Activated CD4-positive, alpha-beta memory T cell treated with anti-CD3 and anti-CD28 coated beads for 36 hours (primary cell): ENCODE results near the gene SPATA16. TPM values are rescaled to one million over a fixed set of nuclear protein-coding genes. Genes with fewer than 3 reads are reported as not detected.
"Not testable (repeated sequence)": the region's sequence is repeated elsewhere in the genome, so short reads cannot be mapped to it uniquely, and the experiment has no call there.

Experiments
- CTCF ChIA-PET: fragments of 350-600 bp; sonication (Branson Sonifier 250); formaldehyde crosslinking; loops from one replicate; lab custom pipeline; 2021; ENCODE audit warnings: antibody characterized with exemption, inconsistent platforms; lab: Charles Lee
- POLR2A ChIA-PET: fragments of 350-600 bp; sonication (Branson Sonifier 250); formaldehyde crosslinking; loops from one replicate; lab custom pipeline; 2021; ENCODE audit warnings: antibody characterized with exemption; lab: Charles Lee
- DNase-seq: peaks from one replicate; pipeline ENCODE4 v3.0.0-alpha.2; 2020
- H3K27ac Mint-ChIP-seq: one replicate; pipeline ENCODE4 v1.8.0; 2021; ENCODE audit warnings: mixed read lengths
- H3K27me3 Mint-ChIP-seq: one replicate; pipeline ENCODE4 v1.8.0; 2021; ENCODE audit warnings: mixed read lengths
- H3K36me3 Mint-ChIP-seq: one replicate; pipeline ENCODE4 v1.8.0; 2021; ENCODE audit warnings: mixed read lengths
- H3K4me1 Mint-ChIP-seq: one replicate; pipeline ENCODE4 v1.8.0; 2021; ENCODE audit warnings: low read depth, mixed read lengths
- H3K4me3 Mint-ChIP-seq: one replicate; pipeline ENCODE4 v1.8.0; 2021; ENCODE audit warnings: mild to moderate bottlenecking, mixed read lengths
- H3K9me3 Mint-ChIP-seq: one replicate; pipeline ENCODE4 v1.8.0; 2021; ENCODE audit warnings: mixed read lengths
- intact Hi-C: fragments of 100-400 bp; cut with micrococcal nuclease; formaldehyde crosslinking; loops from one replicate; pipeline ENCODE4 v1.15.1; 2023
- total RNA-seq, 2 experiments: library from RNA; stranded (reverse); gene quantifications; one replicate each; pipeline ENCODE4 v1.2.3, GENCODE V29; 2021

SPATA16 gene
- total RNA-seq, 2 experiments from 2014 or later = not detected

- ChIA-PET POLR2A (no interaction called here), CTCF (no interaction called here)
- Mint-ChIP-seq H3K27ac (no peak overlapping the region), H3K36me3 (no peaks in the 10 kb centered on the region), H3K4me3 (no peak overlapping the region), H3K27me3 (no peaks in the 10 kb centered on the region), H3K9me3 (no peaks in the 10 kb centered on the region), H3K4me1 (no peaks in the 10 kb centered on the region)
- intact Hi-C loops = no loop called here
- no peak for DNase-seq
Observed at GRCh38 chr3:173049360-173049759, 91.7 kb downstream of the SPATA16 start.

DNA sequence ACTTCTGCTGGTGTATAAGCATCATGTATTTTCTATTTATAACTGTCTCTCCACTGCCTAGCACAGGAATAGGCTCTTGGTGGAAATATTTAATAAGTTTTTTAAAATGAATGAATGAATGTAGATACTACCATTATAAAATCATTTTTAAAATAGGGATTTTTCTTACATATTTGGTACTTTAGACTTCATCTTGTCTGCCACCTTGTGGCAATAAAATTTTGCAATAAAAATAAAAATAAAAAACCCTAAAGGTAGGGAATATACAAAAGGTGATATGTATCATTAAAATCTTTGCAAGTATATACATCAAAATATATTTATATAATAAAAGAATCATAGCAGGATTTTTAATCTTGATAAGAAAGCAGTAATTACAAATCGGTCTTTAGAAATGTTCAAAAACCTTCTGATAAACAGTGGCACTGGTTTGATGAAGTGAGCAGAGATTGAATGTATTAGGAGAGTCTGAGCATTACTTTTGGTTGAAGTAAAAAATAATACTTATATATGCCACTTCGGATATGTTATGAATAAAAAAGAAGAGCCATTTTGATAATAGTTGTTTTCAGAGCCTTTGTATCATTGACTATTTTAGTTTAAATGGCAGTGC, 95.2 kb downstream of the SPATA16 start:
- intact Hi-C loops = no loop called here
- Mint-ChIP-seq H3K9me3 (no peaks in the 10 kb centered on the region), H3K36me3 (no peaks in the 10 kb centered on the region), H3K4me3 (no peak overlapping the region), H3K4me1 (no peaks in the 10 kb centered on the region), H3K27me3 (no peaks in the 10 kb centered on the region), H3K27ac (no peak overlapping the region)
- DNase-seq = no peak
- ChIA-PET CTCF (no interaction called here), POLR2A (no interaction called here)

GRCh38 chr3:173044998-173045397, 96.0 kb downstream of the SPATA16 start:
- Mint-ChIP-seq H3K27ac (no peak overlapping the region), H3K4me3 (no peak overlapping the region), H3K9me3 (no peaks in the 10 kb centered on the region), H3K27me3 (no peaks in the 10 kb centered on the region), H3K36me3 (no peaks in the 10 kb centered on the region), H3K4me1 (no peaks in the 10 kb centered on the region)
- ChIA-PET CTCF (no interaction called here), POLR2A (no interaction called here)
- no peak for DNase-seq
- intact Hi-C loops = no loop called here

- POLR2A ChIA-PET = no interaction called here
- no peak for DNase-seq
- H3K27ac Mint-ChIP-seq = no peak overlapping the region
- no peaks in the 10 kb centered on the region for H3K4me1 Mint-ChIP-seq
- CTCF ChIA-PET = no interaction called here
- intact Hi-C loops = no loop called here
- no peak overlapping the region for H3K4me3 Mint-ChIP-seq
- no peaks in the 10 kb centered on the region for H3K9me3 Mint-ChIP-seq
- H3K27me3 Mint-ChIP-seq = no peaks in the 10 kb centered on the region
- no peaks in the 10 kb centered on the region for H3K36me3 Mint-ChIP-seq
Observed at GRCh38 chr3:173043757-173044156, 97.3 kb downstream of the SPATA16 start.

DNA sequence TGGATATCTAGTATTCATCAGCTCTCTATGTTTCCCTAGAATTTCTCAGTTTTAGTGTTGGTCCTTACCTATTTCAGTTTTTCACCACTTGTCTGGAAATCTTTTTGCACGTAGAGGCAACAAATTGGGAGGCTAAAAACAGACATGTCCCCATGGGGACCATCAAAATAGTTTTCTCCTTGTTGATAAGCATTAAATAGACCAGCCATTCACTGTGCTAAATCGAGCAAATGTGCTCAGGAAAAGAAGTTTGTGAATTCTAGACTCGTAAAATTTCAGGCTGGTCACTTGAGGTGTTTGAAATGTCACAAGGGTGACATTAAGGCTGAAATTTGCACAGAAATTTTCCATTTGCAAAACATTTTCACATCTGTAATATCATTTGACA, 102.6 kb downstream of the SPATA16 start:
- no peak overlapping the region for H3K4me3 Mint-ChIP-seq
- ChIA-PET POLR2A (no interaction called here), CTCF (no interaction called here)
- H3K4me1 Mint-ChIP-seq = no peaks in the 10 kb centered on the region
- H3K36me3 Mint-ChIP-seq = no peaks in the 10 kb centered on the region
- no peaks in the 10 kb centered on the region for H3K9me3 Mint-ChIP-seq
- no peaks in the 10 kb centered on the region for H3K27me3 Mint-ChIP-seq
- intact Hi-C loops = no loop called here
- DNase-seq = no peak
- no peak overlapping the region for H3K27ac Mint-ChIP-seq

DNA sequence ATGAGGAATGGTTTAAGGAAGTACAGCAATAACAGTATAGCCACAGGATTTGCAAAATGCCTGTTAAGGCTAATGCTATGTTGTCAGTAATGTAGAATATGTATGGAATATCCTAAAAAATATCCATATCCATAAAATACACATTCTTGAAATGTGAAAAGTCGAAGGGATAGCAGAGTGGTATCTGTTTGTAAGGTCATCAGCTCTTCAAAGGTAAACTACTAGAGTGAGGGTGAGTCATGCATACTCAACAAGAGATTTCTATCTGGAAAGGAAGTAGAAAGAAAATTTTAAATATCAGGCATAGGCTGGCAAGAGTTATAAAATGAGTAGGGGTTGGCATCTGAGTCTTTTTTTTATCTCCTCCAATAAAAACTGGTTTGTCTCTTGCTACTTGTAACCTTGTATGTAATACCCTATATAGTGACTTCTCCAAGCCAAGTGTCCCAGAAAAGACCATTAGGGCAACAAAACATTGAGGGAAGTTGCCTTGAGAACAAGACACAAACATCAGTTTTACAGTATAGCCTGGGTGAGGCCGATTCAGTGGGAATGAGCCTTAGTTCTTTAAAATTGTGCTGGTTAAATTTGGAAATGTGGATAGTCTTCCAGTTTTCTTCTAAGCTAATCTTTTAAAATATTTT, 103.1 kb downstream of the SPATA16 start:
- ChIA-PET POLR2A (no interaction called here), CTCF (no interaction called here)
- no peak for DNase-seq
- H3K27me3 Mint-ChIP-seq = no peaks in the 10 kb centered on the region
- no peak overlapping the region for H3K4me3 Mint-ChIP-seq
- no peaks in the 10 kb centered on the region for H3K36me3 Mint-ChIP-seq
- no peak overlapping the region for H3K27ac Mint-ChIP-seq
- intact Hi-C loops = no loop called here
- H3K4me1 Mint-ChIP-seq = no peaks in the 10 kb centered on the region
- H3K9me3 Mint-ChIP-seq = no peaks in the 10 kb centered on the region

GRCh38 chr3:173030273-173030672, 110.8 kb downstream of the SPATA16 start:
- Mint-ChIP-seq H3K36me3 (no peaks in the 10 kb centered on the region), H3K4me1 (no peaks in the 10 kb centered on the region), H3K27me3 (no peaks in the 10 kb centered on the region), H3K4me3 (no peak overlapping the region), H3K9me3 (no peaks in the 10 kb centered on the region), H3K27ac (no peak overlapping the region)
- ChIA-PET CTCF (no interaction called here), POLR2A (no interaction called here)
- intact Hi-C loops = no loop called here
- no peak for DNase-seq

- no peaks in the 10 kb centered on the region for H3K36me3 Mint-ChIP-seq
- H3K4me1 Mint-ChIP-seq = no peaks in the 10 kb centered on the region
- no peaks in the 10 kb centered on the region for H3K27me3 Mint-ChIP-seq
- H3K4me3 Mint-ChIP-seq = no peak overlapping the region
- POLR2A ChIA-PET = no interaction called here
- CTCF ChIA-PET = no interaction called here
- H3K9me3 Mint-ChIP-seq = no peaks in the 10 kb centered on the region
- no peak for DNase-seq
- intact Hi-C loops = no loop called here
- no peak overlapping the region for H3K27ac Mint-ChIP-seq
Observed at GRCh38 chr3:173028351-173028750, 112.7 kb downstream of the SPATA16 start.

DNA sequence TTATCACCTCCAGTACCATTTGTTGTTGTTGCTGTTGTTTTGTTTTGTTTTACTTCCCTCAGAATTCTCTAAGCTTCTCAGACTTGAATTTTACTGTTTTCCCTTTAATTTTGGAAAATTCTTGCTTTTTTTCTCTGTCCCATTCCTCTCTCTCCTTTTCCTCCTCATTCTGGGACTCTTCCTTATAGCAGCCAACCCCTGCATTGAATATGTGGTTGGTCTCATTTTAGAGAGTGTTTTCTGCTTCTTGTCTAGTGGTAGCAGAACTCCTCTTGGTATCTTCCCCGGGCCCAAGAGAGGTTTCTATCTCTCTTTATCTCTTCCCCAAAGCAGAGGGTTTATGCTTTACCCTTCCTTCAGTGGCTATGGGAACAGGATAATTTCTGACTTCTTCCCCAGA, 113.6 kb downstream of the SPATA16 start:
- no peaks in the 10 kb centered on the region for H3K27me3 Mint-ChIP-seq
- no peaks in the 10 kb centered on the region for H3K9me3 Mint-ChIP-seq
- ChIA-PET POLR2A (no interaction called here), CTCF (no interaction called here)
- no peaks in the 10 kb centered on the region for H3K4me1 Mint-ChIP-seq
- no peak overlapping the region for H3K27ac Mint-ChIP-seq
- H3K4me3 Mint-ChIP-seq = no peak overlapping the region
- intact Hi-C loops = no loop called here
- H3K36me3 Mint-ChIP-seq = no peaks in the 10 kb centered on the region
- DNase-seq = no peak

DNA sequence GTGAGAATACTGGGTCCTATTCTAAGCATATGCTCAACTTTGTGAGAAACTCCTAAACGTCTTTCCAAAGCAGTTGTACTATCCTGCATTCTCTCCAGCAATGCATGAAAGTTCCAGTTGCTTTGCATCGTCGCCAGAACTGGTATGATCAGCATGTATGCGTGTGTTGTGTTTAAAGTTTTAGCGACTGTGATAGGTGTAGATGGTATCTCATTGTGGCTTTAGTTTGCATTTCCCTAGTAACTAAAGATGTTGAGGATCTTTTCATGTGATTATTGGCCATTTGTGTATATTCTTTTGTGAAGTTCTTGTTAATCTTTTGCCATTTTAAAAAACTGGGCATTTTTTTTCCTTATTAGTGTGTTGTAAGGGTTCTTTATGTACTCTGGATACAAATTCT, 115.1 kb downstream of the SPATA16 start:
- Mint-ChIP-seq H3K4me3 (no peak overlapping the region), H3K27me3 (no peaks in the 10 kb centered on the region), H3K4me1 (no peaks in the 10 kb centered on the region), H3K36me3 (no peaks in the 10 kb centered on the region), H3K27ac (no peak overlapping the region), H3K9me3 (no peaks in the 10 kb centered on the region)
- POLR2A ChIA-PET = no interaction called here
- intact Hi-C loops = no loop called here
- CTCF ChIA-PET = no interaction called here
- DNase-seq = no peak

DNA sequence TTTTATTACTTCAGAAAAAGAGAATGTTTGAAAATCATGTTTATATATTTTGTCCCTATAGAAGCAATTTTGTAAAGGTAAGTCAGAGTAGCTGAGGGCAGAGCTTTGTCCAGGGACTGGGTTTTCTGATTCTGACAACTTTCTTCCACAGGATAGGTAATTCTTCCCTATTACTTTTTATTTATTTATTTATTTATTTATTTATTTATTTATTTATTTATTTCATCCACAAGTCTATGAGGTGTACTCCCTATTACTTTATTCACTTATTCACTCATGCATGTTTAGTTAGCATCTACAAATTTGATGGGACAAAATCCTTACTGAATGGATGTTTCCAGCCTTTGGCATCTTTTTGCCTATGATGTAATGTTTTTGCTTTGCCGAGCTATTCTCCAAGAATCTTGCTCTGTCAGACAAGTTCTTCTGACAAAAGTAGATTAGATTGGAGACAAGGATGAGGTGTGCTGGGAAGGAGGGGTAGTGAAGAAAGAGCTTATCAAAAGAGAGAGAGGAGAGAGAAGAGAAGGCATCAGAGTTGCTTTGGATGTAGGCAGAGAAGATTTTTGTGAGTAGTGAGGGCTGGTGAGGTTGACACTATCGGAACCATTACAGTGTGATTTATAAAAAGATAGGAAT, 119.4 kb downstream of the SPATA16 start:
- H3K4me3 Mint-ChIP-seq = no peak overlapping the region
- intact Hi-C loops = no loop called here

GRCh38 chr3:173020128-173020527, 120.9 kb downstream of the SPATA16 start:
- H3K4me3 Mint-ChIP-seq, H3K27ac Mint-ChIP-seq, intact Hi-C loops, H3K36me3 Mint-ChIP-seq, H3K9me3 Mint-ChIP-seq, DNase-seq, H3K4me1 Mint-ChIP-seq, CTCF ChIA-PET, POLR2A ChIA-PET, H3K27me3 Mint-ChIP-seq: not testable (repeated sequence)

More for the DNA sequence above, 119.4 kb downstream of the SPATA16 start:
- POLR2A ChIA-PET = no interaction called here
- no peak overlapping the region for H3K27ac Mint-ChIP-seq
- CTCF ChIA-PET = no interaction called here
- H3K27me3 Mint-ChIP-seq = no peaks in the 10 kb centered on the region
- no peaks in the 10 kb centered on the region for H3K9me3 Mint-ChIP-seq
- no peaks in the 10 kb centered on the region for H3K4me1 Mint-ChIP-seq
- no peak for DNase-seq
- no peaks in the 10 kb centered on the region for H3K36me3 Mint-ChIP-seq

- Mint-ChIP-seq H3K9me3 (no peaks in the 10 kb centered on the region), H3K4me1 (no peaks in the 10 kb centered on the region), H3K4me3 (no peak overlapping the region), H3K27ac (no peak overlapping the region), H3K36me3 (no peaks in the 10 kb centered on the region), H3K27me3 (no peaks in the 10 kb centered on the region)
- intact Hi-C loops = no loop called here
- POLR2A ChIA-PET = no interaction called here
- no peak for DNase-seq
- CTCF ChIA-PET = no interaction called here
Observed at GRCh38 chr3:173019378-173019777, 121.7 kb downstream of the SPATA16 start.
